ENCODE data around the gene MTOR.

The MTOR gene

GRCh38 chr1:11184973-11185372, 77.4 kb downstream of the MTOR start:
- TF ChIP-seq CTCF (conservative IDR thresholded peaks at IDR 0.05): no peak
- H3K27ac ChIP-seq: no peak overlapping the region

GRCh38 chr1:11182884-11183283, 79.5 kb downstream of the MTOR start:
- no peak for TF ChIP-seq CTCF (conservative IDR thresholded peaks at IDR 0.05)
- H3K27ac ChIP-seq: no peak overlapping the region

- TF ChIP-seq CTCF (conservative IDR thresholded peaks at IDR 0.05): no peak
These were observed 82.0 kb downstream of the MTOR start for GRCh38 chr1:11180342-11180744.

GRCh38 chr1:11179749-11180148, 82.6 kb downstream of the MTOR start:
- H3K27ac ChIP-seq: peak overlapping the region; percentile 41

More at GRCh38 chr1:11180342-11180744, 82.0 kb downstream of the MTOR start:
- peak overlapping the region; percentile 41; the same call in 1 of the 2 replicates for H3K27ac ChIP-seq

- H3K27ac ChIP-seq: peak overlapping the region; percentile 41
- TF ChIP-seq CTCF (conservative IDR thresholded peaks at IDR 0.05): no peak
These were observed 83.2 kb downstream of the MTOR start for GRCh38 chr1:11179125-11179524.

GRCh38 chr1:11178021-11179015, 84.0 kb downstream of the MTOR start:
- H3K27ac ChIP-seq: peak overlapping the region; percentile 41
- no peak for TF ChIP-seq CTCF (conservative IDR thresholded peaks at IDR 0.05)

GRCh38 chr1:11176081-11176706, 86.2 kb downstream of the MTOR start:
- no peak for TF ChIP-seq CTCF (conservative IDR thresholded peaks at IDR 0.05)
- no peak overlapping the region for H3K27ac ChIP-seq
